Breast epithelium (tissue), 4 donors: ENCODE data around the gene FGF9. TPM values are rescaled to one million over a fixed set of nuclear protein-coding genes. Genes with fewer than 3 reads are reported as not detected.

Experiments
- DNase-seq, 2 donors: peaks; one replicate each; pipeline ENCODE4 v3.0.0-alpha.2; 2019; ENCODE audit warnings: low spot score in 2 of 2
- H3K27ac ChIP-seq, 2 donors: fragments of 200-600 bp; sonication (generic) in 1 of 2; one replicate each; pipeline ENCODE4 v1.5.1; 2016 to 2019; ENCODE audit warnings: mild to moderate bottlenecking in 1 of 2
- H3K27me3 ChIP-seq, 2 donors: fragments of 200-600 bp; sonication (generic) in 1 of 2; one replicate each; pipeline versions ENCODE4 v1.5.1 to v1.6.0; 2017 to 2019; ENCODE audit warnings: control low read depth in 1 of 2, mild to moderate bottlenecking in 1 of 2
- H3K36me3 ChIP-seq: fragments of 200-600 bp; one replicate; pipeline ENCODE4 v1.5.1; 2019
- H3K4me1 ChIP-seq, 2 donors: fragments of 200-600 bp; sonication (generic); one replicate each; pipeline ENCODE4 v1.5.1; 2016 to 2019; ENCODE audit warnings: control low read depth in 1 of 2
- H3K4me3 ChIP-seq, 3 donors: fragments of 200-600 bp; sonication (generic); 1 replicate in 2 of 3; 2 replicates in 1 of 3; pipeline ENCODE4 v1.5.1; 2016 to 2019; ENCODE audit warnings: mild to moderate bottlenecking in 3 of 3, moderate library complexity in 2 of 3
- H3K9me3 ChIP-seq, 2 donors: fragments of 200-600 bp; sonication (generic) in 1 of 2; one replicate each; pipeline ENCODE4 v1.5.1; 2016 to 2019; ENCODE audit warnings: control low read depth in 1 of 2
- CTCF ChIP-seq, 3 donors: fragments of 450-650 bp; IDR thresholded peaks; one replicate each; pipeline ENCODE4 v1.5.1; 2016 to 2017; ENCODE audit warnings: antibody characterized with exemption in 3 of 3, mild to moderate bottlenecking in 3 of 3, moderate library complexity in 3 of 3
- POLR2A ChIP-seq: fragments of 450-650 bp; IDR thresholded peaks from one replicate; pipeline ENCODE4 v1.6.1; 2016; ENCODE audit warnings: antibody characterized with exemption, mild to moderate bottlenecking, moderate library complexity
- POLR2AphosphoS5 ChIP-seq, 3 donors: sonication (generic); formaldehyde crosslinking; IDR thresholded peaks; one replicate each; pipeline ENCODE4 v1.6.1; 2017; ENCODE audit warnings: antibody characterized with exemption in 3 of 3
- intact Hi-C: fragments of 100-400 bp; cut with DNase I; formaldehyde crosslinking; loops from one replicate; pipeline ENCODE4 v1.15.1; 2023; ENCODE audit warnings: low total_unique reads
- total RNA-seq, 3 donors: library from RNA; depleted of rRNA; stranded (reverse); fragments of >200 nt; gene quantifications; one replicate each; pipeline ENCODE4 v1.1.0, GENCODE V29; 2016

The FGF9 gene
- total RNA-seq, 3 donors from 2014 or later: 0.32 to 1.2 TPM; not detected in 1

- TF ChIP-seq POLR2A (no peak), POLR2AphosphoS5 (IDR thresholded peaks at IDR 0.05) (no peak), CTCF (IDR thresholded peaks at IDR 0.05) (no peak)
- H3K27ac ChIP-seq: no peak overlapping the region
- no peaks in the 10 kb centered on the region for H3K36me3 ChIP-seq
- H3K4me1 ChIP-seq: no peaks in the 10 kb centered on the region
- H3K9me3 ChIP-seq: no peaks in the 10 kb centered on the region
- peaks cover 0 to 6% of the 10 kb centered on the region in 2 donors for H3K27me3 ChIP-seq
- no peak for DNase-seq
- no peak overlapping the region for H3K4me3 ChIP-seq
- intact Hi-C loops: no loop called here
Measured at GRCh38 chr13:21723807-21724505, 53.1 kb downstream of the FGF9 start.

GRCh38 chr13:21730186-21730880 lies 59.5 kb downstream of the FGF9 start:
- TF ChIP-seq CTCF (IDR thresholded peaks at IDR 0.05): no peak
- TF ChIP-seq POLR2A: no peak
- no peak for TF ChIP-seq POLR2AphosphoS5 (IDR thresholded peaks at IDR 0.05)
- Histone ChIP-seq H3K9me3 (no peaks in the 10 kb centered on the region), H3K4me3 (no peak overlapping the region), H3K36me3 (no peaks in the 10 kb centered on the region), H3K4me1 (no peaks in the 10 kb centered on the region), H3K27me3 (no peaks in the 10 kb centered on the region), H3K27ac (no peak overlapping the region)
- intact Hi-C loops: no loop called here
- DNase-seq: no peak

- intact Hi-C loops: no loop called here
- no peaks in the 10 kb centered on the region for H3K27me3 ChIP-seq
- TF ChIP-seq CTCF (IDR thresholded peaks at IDR 0.05) (no peak), POLR2A (no peak), POLR2AphosphoS5 (IDR thresholded peaks at IDR 0.05) (no peak)
- H3K36me3 ChIP-seq: no peaks in the 10 kb centered on the region
- no peak overlapping the region for H3K27ac ChIP-seq
- no peak overlapping the region for H3K4me3 ChIP-seq
- H3K9me3 ChIP-seq: no peaks in the 10 kb centered on the region
- no peak for DNase-seq
- H3K4me1 ChIP-seq: no peaks in the 10 kb centered on the region
Measured at GRCh38 chr13:21733475-21734263, 62.8 kb downstream of the FGF9 start.

- Histone ChIP-seq H3K4me1 (no peaks in the 10 kb centered on the region), H3K36me3 (no peaks in the 10 kb centered on the region), H3K9me3 (no peaks in the 10 kb centered on the region), H3K27me3 (no peaks in the 10 kb centered on the region), H3K4me3 (no peak overlapping the region), H3K27ac (no peak overlapping the region)
- intact Hi-C loops: no loop called here
- DNase-seq: no peak
- TF ChIP-seq POLR2AphosphoS5 (IDR thresholded peaks at IDR 0.05) (no peak), CTCF (IDR thresholded peaks at IDR 0.05) (no peak), POLR2A (no peak)
Measured at GRCh38 chr13:21734961-21735360, 64.1 kb downstream of the FGF9 start.
